GM10248 (cell line): ENCODE results near the gene METTL25.

Source experiments
- CTCF ChIA-PET: fragments of 300-600 bp; sonication (Branson Sonifier 250); formaldehyde crosslinking; extraction: SDS; loops from one replicate; lab custom pipeline; 2021; ENCODE audit warnings: antibody characterized with exemption; lab: Yijun Ruan, JAX
- POLR2A ChIA-PET: fragments of 350-650 bp; sonication (Branson Sonifier 250); formaldehyde crosslinking; extraction: SDS; loops from one replicate; lab custom pipeline; 2020; ENCODE audit warnings: antibody characterized with exemption; lab: Yijun Ruan, JAX
- DNase-seq: peaks from one replicate; pipeline ENCODE4 v3.0.0; 2012; ENCODE audit errors: extremely low spot score
- CTCF ChIP-seq: IDR thresholded peaks from 2 replicates; pipeline ENCODE4 v1.5.1; 2012; ENCODE audit warnings: mild to moderate bottlenecking, low read depth; ENCODE audit errors: extremely low read depth, missing control alignments, control extremely low read depth

Gene METTL25

GRCh38 chr12:82358200-82359114 lies at the start of gene METTL25, which contains the start of gene CCDC59:
TSS of gene METTL25 (plus strand) at chr12:82358529. CDS start at chr12:82358566, 37 bp downstream.
TSS of gene CCDC59 (minus strand) at chr12:82358387. CDS start at chr12:82358376, 11 bp downstream.
- peak; percentile 91 for DNase-seq
- ChIA-PET CTCF (interaction anchor here (0.6 to 3.2 kb wide), 30 partner anchors 8 to 1565 kb away, joined by 3 to 59 read pairs (median 5); partner anchors contain the start of gene TMTC2), POLR2A (interaction anchor here (1.0 to 1.6 kb wide), 3 partner anchors 9 to 328 kb away, joined by 4 to 5 read pairs (median 4); partner anchors contain the start of gene TMTC2)
- TF ChIP-seq CTCF: peak; percentile 77

GRCh38 chr12:82314406-82314892 lies 43.9 kb upstream of the METTL25 start:
- no peak for TF ChIP-seq CTCF
- DNase-seq: no peak
- CTCF ChIA-PET: no interaction called here
- POLR2A ChIA-PET: no interaction called here

- no peak for TF ChIP-seq CTCF
- DNase-seq: no peak
- ChIA-PET POLR2A (no interaction called here), CTCF (no interaction called here)
These were observed 39.1 kb upstream of the METTL25 start for GRCh38 chr12:82319276-82319675.

- no peak for TF ChIP-seq CTCF
- ChIA-PET CTCF (no interaction called here), POLR2A (no interaction called here)
- no peak for DNase-seq
These were observed 32.6 kb upstream of the METTL25 start for GRCh38 chr12:82325540-82326336.

GRCh38 chr12:82326905-82327503 lies 31.3 kb upstream of the METTL25 start:
- TF ChIP-seq CTCF: peak; percentile 36
- peak; percentile 3 for DNase-seq
- CTCF ChIA-PET: interaction anchor here (0.7 kb wide), 1 partner anchor 14 kb away, joined by 3 read pairs; no protein-coding TSS in a partner anchor
- POLR2A ChIA-PET: no interaction called here
